Right lobe of liver (tissue), 4 donors: ENCODE data around the gene ZNF543.

Source experiments
- POLR2A ChIP-seq: fragments of 450-650 bp; IDR thresholded peaks from one replicate; pipeline ENCODE4 v1.6.1; 2017; ENCODE audit warnings: antibody characterized with exemption, mild to moderate bottlenecking
- TF ChIP-seq, protein P1 (sequence below), 4 donors: fragments of 200-600 bp in 3 of 4; fragments of 450-650 bp in 1 of 4; IDR thresholded peaks; one replicate each; pipeline versions ENCODE4 v1.5.1 to v1.8.0; 2016 to 2022; ENCODE audit warnings: antibody characterized with exemption in 4 of 4, mild to moderate bottlenecking in 2 of 4
- donor health status: DM: no; HTN: no; CAD: no.
- donor health status: DM: no; HTN: no; CAD: no.
- donor health status: DM: no; HTN: yes; CAD: no.

DNA sequence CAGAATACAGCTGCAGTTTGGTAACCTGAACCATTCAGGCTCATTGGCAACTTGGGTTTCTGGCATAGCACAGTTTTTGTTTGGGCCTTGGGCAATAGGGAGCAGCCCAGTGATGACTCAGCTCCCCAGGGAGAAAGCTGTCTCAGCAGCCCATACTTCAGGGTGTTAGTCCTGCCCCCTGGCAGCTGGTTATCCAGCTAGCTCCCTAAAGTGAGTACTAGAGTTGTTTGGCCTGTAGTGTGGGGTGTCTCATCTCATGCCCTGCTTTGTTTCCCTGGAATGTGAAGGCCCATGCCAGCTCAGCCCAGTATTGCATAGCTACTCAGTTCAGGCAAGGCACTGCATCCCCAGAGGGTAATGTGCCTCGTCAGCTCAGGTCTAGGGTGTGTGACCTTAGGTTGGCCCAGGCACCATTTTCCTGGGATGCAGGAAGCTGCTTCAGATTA, 18.2 kb upstream of the ZNF543 start:
- TF ChIP-seq POLR2A, result no peak
- TF ChIP-seq, protein P1, sequence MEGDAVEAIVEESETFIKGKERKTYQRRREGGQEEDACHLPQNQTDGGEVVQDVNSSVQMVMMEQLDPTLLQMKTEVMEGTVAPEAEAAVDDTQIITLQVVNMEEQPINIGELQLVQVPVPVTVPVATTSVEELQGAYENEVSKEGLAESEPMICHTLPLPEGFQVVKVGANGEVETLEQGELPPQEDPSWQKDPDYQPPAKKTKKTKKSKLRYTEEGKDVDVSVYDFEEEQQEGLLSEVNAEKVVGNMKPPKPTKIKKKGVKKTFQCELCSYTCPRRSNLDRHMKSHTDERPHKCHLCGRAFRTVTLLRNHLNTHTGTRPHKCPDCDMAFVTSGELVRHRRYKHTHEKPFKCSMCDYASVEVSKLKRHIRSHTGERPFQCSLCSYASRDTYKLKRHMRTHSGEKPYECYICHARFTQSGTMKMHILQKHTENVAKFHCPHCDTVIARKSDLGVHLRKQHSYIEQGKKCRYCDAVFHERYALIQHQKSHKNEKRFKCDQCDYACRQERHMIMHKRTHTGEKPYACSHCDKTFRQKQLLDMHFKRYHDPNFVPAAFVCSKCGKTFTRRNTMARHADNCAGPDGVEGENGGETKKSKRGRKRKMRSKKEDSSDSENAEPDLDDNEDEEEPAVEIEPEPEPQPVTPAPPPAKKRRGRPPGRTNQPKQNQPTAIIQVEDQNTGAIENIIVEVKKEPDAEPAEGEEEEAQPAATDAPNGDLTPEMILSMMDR (IDR thresholded peaks at IDR 0.05), result no peak
